NCI-H446 (cell line): ENCODE data around the gene ADM.
"Not testable (repeated sequence)": the region's sequence is repeated elsewhere in the genome, so short reads cannot be mapped to it uniquely, and the experiment has no call there.

Experiments used
- DNase-seq, 2 experiments: peaks; one replicate each; lab custom pipeline; 2025; lab: John Stamatoyannopoulos, UW

Gene ADM

GRCh38 chr11:10304495-10305261 lies at the start of gene ADM:
Gene ADM (plus strand): TSS chr11:10305073. CDS start chr11:10305701, 628 bp downstream.
- DNase-seq: peak; percentile 57 to 80

GRCh38 chr11:10255388-10256125 lies 49.3 kb upstream of the ADM start:
- no peak for DNase-seq

- DNase-seq: no peak
Observed at GRCh38 chr11:10257478-10257877, 47.4 kb upstream of the ADM start.

- no peak for DNase-seq
Observed at GRCh38 chr11:10261821-10262220, 43.1 kb upstream of the ADM start.

- DNase-seq: no peak
Observed at GRCh38 chr11:10263929-10264328, 40.9 kb upstream of the ADM start.

- not testable (repeated sequence) for DNase-seq
Observed at GRCh38 chr11:10264716-10265115, 40.2 kb upstream of the ADM start.

GRCh38 chr11:10265936-10266335 lies 38.9 kb upstream of the ADM start:
- no peak for DNase-seq

GRCh38 chr11:10267821-10268220 lies 37.1 kb upstream of the ADM start:
- DNase-seq: no peak

GRCh38 chr11:10268746-10269488 lies 36.0 kb upstream of the ADM start:
- no peak for DNase-seq

GRCh38 chr11:10272132-10272531 lies 32.7 kb upstream of the ADM start:
- no peak for DNase-seq

GRCh38 chr11:10273738-10274137 lies 31.1 kb upstream of the ADM start:
- DNase-seq: no peak

GRCh38 chr11:10274726-10275125 lies 30.1 kb upstream of the ADM start:
- no peak for DNase-seq

- DNase-seq: no peak
Observed at GRCh38 chr11:10275714-10276113, 29.2 kb upstream of the ADM start.

GRCh38 chr11:10282117-10282516 lies 22.8 kb upstream of the ADM start:
- no peak for DNase-seq

GRCh38 chr11:10283991-10284390 lies 20.9 kb upstream of the ADM start:
- no peak for DNase-seq

- no peak for DNase-seq
Observed at GRCh38 chr11:10285148-10285802, 19.6 kb upstream of the ADM start.

GRCh38 chr11:10287140-10287539 lies 17.7 kb upstream of the ADM start:
- no peak for DNase-seq

- no peak for DNase-seq
Observed at GRCh38 chr11:10287766-10288715, 16.8 kb upstream of the ADM start.

- no peak for DNase-seq
Observed at GRCh38 chr11:10288881-10289764, 15.8 kb upstream of the ADM start.

GRCh38 chr11:10289765-10290380 lies 15.0 kb upstream of the ADM start:
- no peak for DNase-seq
